ENCODE data around the gene MFGE8.

The MFGE8 gene

GRCh38 chr15:88882785-88883184 lies 30.4 kb downstream of the MFGE8 start:
- Histone ChIP-seq H4K20me1 (ENCODE audit: low read depth, low read length) (no peaks in the 10 kb centered on the region), H3K79me2 (ENCODE audit: insufficient read depth, low read length) (no peaks in the 10 kb centered on the region), H3K9ac (ENCODE audit: low read length) (no peak overlapping the region), H3K36me3 (ENCODE audit: low read length) (no peaks in the 10 kb centered on the region), H3K9me3 (ENCODE audit: insufficient read depth, low read length) (no peaks in the 10 kb centered on the region), H3F3A (ENCODE audit: insufficient read depth) (no peaks in the 10 kb centered on the region), H3K4me2 (ENCODE audit: low read depth, low read length, poor library complexity, severe bottlenecking) (no peak overlapping the region), H3K9me2 (replicated peaks; ENCODE audit: insufficient read depth, low read length) (no peaks in the 10 kb centered on the region), H3K27me3 (ENCODE audit: low read length) (no peaks in the 10 kb centered on the region), H3K4me3 (ENCODE audit: insufficient read depth, low read length, poor library complexity, severe bottlenecking) (no peak overlapping the region), H3K27ac (ENCODE audit: low read depth, low read length) (no peak overlapping the region), H2AFZ (ENCODE audit: low read depth, low read length, severe bottlenecking) (no peak overlapping the region)
- TF ChIP-seq CTCF (IDR thresholded peaks at IDR 0.05; ENCODE audit: insufficient read depth, low read length, poor library complexity, severe bottlenecking) (no peak), EZH2phosphoT487 (conservative IDR thresholded peaks at IDR 0.05; ENCODE audit: low read length) (no peak)

GRCh38 chr15:88881775-88882174 lies 31.4 kb downstream of the MFGE8 start:
- no peaks in the 10 kb centered on the region for H3F3A ChIP-seq (ENCODE audit: insufficient read depth)
- no peaks in the 10 kb centered on the region for H4K20me1 ChIP-seq (ENCODE audit: low read depth, low read length)
- no peak overlapping the region for H2AFZ ChIP-seq (ENCODE audit: low read depth, low read length, severe bottlenecking)
- no peaks in the 10 kb centered on the region for H3K27me3 ChIP-seq (ENCODE audit: low read length)
- no peak overlapping the region for H3K27ac ChIP-seq (ENCODE audit: low read depth, low read length)
- H3K9me3 ChIP-seq (ENCODE audit: insufficient read depth, low read length), result no peaks in the 10 kb centered on the region
- TF ChIP-seq CTCF (IDR thresholded peaks at IDR 0.05; ENCODE audit: insufficient read depth, low read length, poor library complexity, severe bottlenecking) (no peak), EZH2phosphoT487 (conservative IDR thresholded peaks at IDR 0.05; ENCODE audit: low read length) (no peak)
- no peaks in the 10 kb centered on the region for H3K79me2 ChIP-seq (ENCODE audit: insufficient read depth, low read length)
- H3K4me3 ChIP-seq (ENCODE audit: insufficient read depth, low read length, poor library complexity, severe bottlenecking), result no peak overlapping the region
- no peak overlapping the region for H3K9ac ChIP-seq (ENCODE audit: low read length)
- no peaks in the 10 kb centered on the region for H3K36me3 ChIP-seq (ENCODE audit: low read length)
- H3K4me2 ChIP-seq (ENCODE audit: low read depth, low read length, poor library complexity, severe bottlenecking), result no peak overlapping the region
- H3K9me2 ChIP-seq (replicated peaks; ENCODE audit: insufficient read depth, low read length), result no peaks in the 10 kb centered on the region

GRCh38 chr15:88880944-88881740 lies 32.0 kb downstream of the MFGE8 start:
- Histone ChIP-seq H3K9ac (ENCODE audit: low read length) (no peak overlapping the region), H3K27ac (ENCODE audit: low read depth, low read length) (no peak overlapping the region), H3K9me2 (replicated peaks; ENCODE audit: insufficient read depth, low read length) (no peaks in the 10 kb centered on the region), H3K9me3 (ENCODE audit: insufficient read depth, low read length) (no peaks in the 10 kb centered on the region), H4K20me1 (ENCODE audit: low read depth, low read length) (no peaks in the 10 kb centered on the region), H3K27me3 (ENCODE audit: low read length) (no peaks in the 10 kb centered on the region), H3K79me2 (ENCODE audit: insufficient read depth, low read length) (no peaks in the 10 kb centered on the region), H3F3A (ENCODE audit: insufficient read depth) (no peaks in the 10 kb centered on the region), H2AFZ (ENCODE audit: low read depth, low read length, severe bottlenecking) (no peak overlapping the region), H3K36me3 (ENCODE audit: low read length) (no peaks in the 10 kb centered on the region), H3K4me3 (ENCODE audit: insufficient read depth, low read length, poor library complexity, severe bottlenecking) (no peak overlapping the region), H3K4me2 (ENCODE audit: low read depth, low read length, poor library complexity, severe bottlenecking) (no peak overlapping the region)
- TF ChIP-seq EZH2phosphoT487 (conservative IDR thresholded peaks at IDR 0.05; ENCODE audit: low read length) (no peak), CTCF (IDR thresholded peaks at IDR 0.05; ENCODE audit: insufficient read depth, low read length, poor library complexity, severe bottlenecking) (no peak)
